GM12891 (cell line): Measurements from ENCODE around the gene DIS3L2.

Experiments
- POLR2A ChIP-seq: IDR thresholded peaks from 2 replicates; pipeline ENCODE4 v1.6.1; 2011; ENCODE audit warnings: low read depth, low read length, control low read depth
- POLR2AphosphoS5 ChIP-seq: IDR thresholded peaks from 2 replicates; pipeline ENCODE4 v1.6.1; 2011; ENCODE audit warnings: low read depth, low read length, control low read depth
- SPI1 ChIP-seq: IDR thresholded peaks from 2 replicates; pipeline ENCODE4 v1.6.1; 2011; ENCODE audit warnings: low read depth, low read length, control low read depth

GRCh38 chr2:232345251-232345650 lies 383.7 kb downstream of the DIS3L2 start:
- no peak for TF ChIP-seq SPI1
- no peak for TF ChIP-seq POLR2A
- no peak for TF ChIP-seq POLR2AphosphoS5
